Testis (tissue), 5 donors: ENCODE results near the gene CCL3. TPM values are rescaled to one million over a fixed set of nuclear protein-coding genes. Genes with fewer than 3 reads are reported as not detected.

Source experiments
- DNase-seq: peaks from one replicate; pipeline ENCODE4 v3.0.0-alpha.2; 2019
- H3K27ac ChIP-seq, 2 donors: fragments of 200-600 bp; sonication (generic); one replicate each; pipeline ENCODE4 v1.5.1; 2019
- H3K27me3 ChIP-seq: fragments of 200-600 bp; sonication (generic); one replicate; pipeline ENCODE4 v1.5.1; 2019
- H3K36me3 ChIP-seq: fragments of 200-600 bp; sonication (generic); one replicate; pipeline ENCODE4 v1.5.1; 2017; ENCODE audit warnings: low read depth; ENCODE audit errors: missing control alignments
- H3K4me1 ChIP-seq: fragments of 200-600 bp; sonication (generic); one replicate; pipeline ENCODE4 v1.5.1; 2019
- H3K4me3 ChIP-seq, 2 donors: fragments of 200-600 bp; sonication (generic); one replicate each; pipeline ENCODE4 v1.5.1; 2017 to 2019
- H3K9me3 ChIP-seq: fragments of 200-600 bp; sonication (generic); one replicate; pipeline ENCODE4 v1.5.1; 2017
- POLR2A ChIP-seq: fragments of 450-650 bp; IDR thresholded peaks from one replicate; pipeline ENCODE4 v1.6.1; 2017; ENCODE audit warnings: antibody characterized with exemption, mild to moderate bottlenecking, moderate library complexity
- WGBS, 2 donors: methylation state at CpG; one replicate each; pipeline ENCODE4 v1.1.5; 2018; 5-methylcytosine and 5-hydroxymethylcytosine counted together
- intact Hi-C: fragments of 100-400 bp; cut with DNase I; formaldehyde crosslinking; loops from one replicate; pipeline ENCODE4 v1.15.1; 2023; ENCODE audit warnings: low total_unique reads
- long read RNA-seq, 2 donors: transcript quantifications; one replicate each; lab custom pipeline, GENCODE V29; 2026
- polyA plus RNA-seq: library from polyadenylated mRNA; stranded (reverse); fragments of 350-450 nt; fragmentation: Illumina TruSeq; extraction: RNeasy Lipid Tissue Mini Kit (QIAGEN cat#74804); gene quantifications from one replicate; pipeline ENCODE4 v1.2.3, GENCODE V29; 2014; ENCODE audit warnings: low read depth, low replicate concordance; ENCODE audit not compliant: insufficient read depth
- total RNA-seq, 2 donors: library from RNA; depleted of rRNA; stranded (reverse); fragments of >200 nt; gene quantifications; one replicate each; pipeline ENCODE4 v1.2.3, GENCODE V29; 2016
- TF ChIP-seq, protein P1 (sequence below), 3 experiments: fragments of 450-650 bp in 2 of 3; fragments of 200-600 bp in 1 of 3; sonication (generic) in 1 of 3; IDR thresholded peaks; one replicate each; pipeline ENCODE4 v1.5.1; 2016 to 2019; ENCODE audit warnings: antibody characterized with exemption in 3 of 3, mild to moderate bottlenecking in 2 of 3, moderate library complexity in 1 of 3

Gene CCL3
- under 1 TPM in 1 of 2 donors, not detected in 1; 0.56 TPM for total RNA-seq
- polyA plus RNA-seq = 6.2 TPM
- long read RNA-seq, donor 1, partial matches to known transcripts = 0 of 4 reads
- long read RNA-seq, donor 1, other reads (novel, unspliced or antisense) = 0 of 4 reads
- long read RNA-seq, donor 2, partial matches to known transcripts = 0 of 2 reads
- long read RNA-seq, donor 2, other reads (novel, unspliced or antisense) = 0 of 2 reads

DNA sequence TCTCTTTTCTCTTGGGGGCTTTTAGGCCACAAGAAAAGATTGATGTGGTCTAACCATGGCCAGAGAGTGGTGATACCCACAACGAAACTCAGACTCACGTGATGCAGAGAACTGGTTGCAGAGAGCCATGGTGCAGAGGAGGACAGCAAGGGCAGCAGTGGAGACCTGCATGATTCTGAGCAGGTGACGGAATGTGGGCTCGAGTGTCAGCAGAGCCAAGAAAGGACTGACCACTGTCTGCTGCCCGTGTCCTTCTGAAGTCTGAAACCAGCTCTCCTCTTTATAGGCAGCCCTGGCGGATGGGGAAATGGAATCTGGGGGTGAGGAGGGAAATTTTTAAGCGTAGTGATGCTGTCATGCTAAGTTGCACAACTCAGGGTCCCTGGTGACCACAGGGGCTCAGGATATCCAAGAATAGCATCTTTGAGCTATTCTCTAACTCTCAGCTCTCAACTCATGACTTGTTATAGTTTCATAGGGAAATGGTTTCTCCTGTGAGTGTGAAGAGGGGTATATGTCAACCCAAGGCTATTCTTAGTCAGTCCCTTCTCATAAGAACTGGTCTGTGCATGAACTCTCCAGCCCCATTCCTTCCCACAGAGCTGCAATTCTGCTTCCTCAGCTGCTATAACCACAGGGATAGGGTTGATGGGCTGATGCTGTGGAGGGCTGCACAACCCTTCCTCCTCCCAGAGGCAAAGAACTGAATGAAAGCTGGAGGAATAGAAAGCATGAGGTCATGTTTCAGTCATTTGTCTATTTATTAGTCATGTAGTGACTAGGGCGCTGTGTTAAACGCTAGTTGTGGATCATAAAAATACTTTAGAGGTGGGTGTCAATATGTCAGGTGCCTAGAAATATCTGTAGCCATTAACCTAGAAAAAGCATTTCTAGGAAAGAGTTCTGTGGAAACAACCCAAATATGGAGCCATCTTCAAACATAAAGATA is at the start of gene CCL3:
Gene CCL3, minus strand, starts transcription at position 256 of the 949 bp plus-strand sequence. Its CDS starts 85 bp downstream, at position 171.
- 81 to 82% methylated on average over 9 of the region's 9 CpGs for WGBS, 2 donors
- DNase-seq = no peak
- Histone ChIP-seq H3K27me3 (no peaks in the 10 kb centered on the region), H3K4me1 (no peaks in the 10 kb centered on the region), H3K36me3 (no peaks in the 10 kb centered on the region), H3K4me3 (no peak within 1 kb of the TSS), H3K27ac (no peak within 1 kb of the TSS), H3K9me3 (no peaks in the 10 kb centered on the region)
- TF ChIP-seq POLR2A = no peak
- TF ChIP-seq, protein P1, sequence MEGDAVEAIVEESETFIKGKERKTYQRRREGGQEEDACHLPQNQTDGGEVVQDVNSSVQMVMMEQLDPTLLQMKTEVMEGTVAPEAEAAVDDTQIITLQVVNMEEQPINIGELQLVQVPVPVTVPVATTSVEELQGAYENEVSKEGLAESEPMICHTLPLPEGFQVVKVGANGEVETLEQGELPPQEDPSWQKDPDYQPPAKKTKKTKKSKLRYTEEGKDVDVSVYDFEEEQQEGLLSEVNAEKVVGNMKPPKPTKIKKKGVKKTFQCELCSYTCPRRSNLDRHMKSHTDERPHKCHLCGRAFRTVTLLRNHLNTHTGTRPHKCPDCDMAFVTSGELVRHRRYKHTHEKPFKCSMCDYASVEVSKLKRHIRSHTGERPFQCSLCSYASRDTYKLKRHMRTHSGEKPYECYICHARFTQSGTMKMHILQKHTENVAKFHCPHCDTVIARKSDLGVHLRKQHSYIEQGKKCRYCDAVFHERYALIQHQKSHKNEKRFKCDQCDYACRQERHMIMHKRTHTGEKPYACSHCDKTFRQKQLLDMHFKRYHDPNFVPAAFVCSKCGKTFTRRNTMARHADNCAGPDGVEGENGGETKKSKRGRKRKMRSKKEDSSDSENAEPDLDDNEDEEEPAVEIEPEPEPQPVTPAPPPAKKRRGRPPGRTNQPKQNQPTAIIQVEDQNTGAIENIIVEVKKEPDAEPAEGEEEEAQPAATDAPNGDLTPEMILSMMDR (IDR thresholded peaks at IDR 0.05) = no peak
- intact Hi-C loops = no loop called here

GRCh38 chr17:36136439-36136838 is 46.5 kb upstream of the CCL3 start:
- no peak for DNase-seq
- 83 to 84% methylated on average over 1 of the region's 1 CpG for WGBS, 2 donors
- Histone ChIP-seq H3K27me3 (no peaks in the 10 kb centered on the region), H3K4me1 (no peaks in the 10 kb centered on the region), H3K27ac (no peak overlapping the region), H3K36me3 (no peaks in the 10 kb centered on the region), H3K4me3 (no peak overlapping the region), H3K9me3 (no peaks in the 10 kb centered on the region)
- intact Hi-C loops = no loop called here
- TF ChIP-seq POLR2A = no peak
- TF ChIP-seq, protein P1 (IDR thresholded peaks at IDR 0.05) = no peak

GRCh38 chr17:36136036-36136435 is 46.1 kb upstream of the CCL3 start:
- Histone ChIP-seq H3K27ac (no peak overlapping the region), H3K4me3 (no peak overlapping the region), H3K36me3 (no peaks in the 10 kb centered on the region), H3K27me3 (no peaks in the 10 kb centered on the region), H3K9me3 (no peaks in the 10 kb centered on the region), H3K4me1 (no peaks in the 10 kb centered on the region)
- intact Hi-C loops = no loop called here
- WGBS, 2 donors = 93 to 100% methylated on average over 1 of the region's 1 CpG
- TF ChIP-seq POLR2A = no peak
- TF ChIP-seq, protein P1 (IDR thresholded peaks at IDR 0.05) = no peak
- no peak for DNase-seq

- Histone ChIP-seq H3K9me3 (no peaks in the 10 kb centered on the region), H3K4me1 (peaks cover 5% of the 10 kb centered on the region), H3K27ac (no peak overlapping the region), H3K27me3 (no peaks in the 10 kb centered on the region), H3K36me3 (no peaks in the 10 kb centered on the region), H3K4me3 (no peak overlapping the region)
- WGBS, 2 donors = 84 to 87% methylated on average over 4 of the region's 4 CpGs
- no peak for DNase-seq
- no peak for TF ChIP-seq POLR2A
- TF ChIP-seq, protein P1 (IDR thresholded peaks at IDR 0.05) = no peak
- intact Hi-C loops = no loop called here
Measured at GRCh38 chr17:36135465-36135864, 45.5 kb upstream of the CCL3 start.
